K562 (cell line): ENCODE measurements around the gene GAL3ST3. TPM values are rescaled to one million over a fixed set of nuclear protein-coding genes. Genes with fewer than 3 reads are reported as not detected.

Experiments used
- BRF1 ChIP-seq: IDR thresholded peaks from 3 replicates; pipeline ENCODE4 v1.6.1; 2011; ENCODE audit warnings: borderline replicate concordance, mild to moderate bottlenecking; ENCODE audit not compliant: insufficient read length; ENCODE audit errors: extremely low read depth
- CTCF ChIP-seq, 3 experiments: IDR thresholded peaks in 2 of 3; conservative IDR thresholded peaks in 1 of 3; 2 replicates each; pipeline ENCODE4 v1.5.1; 2011 to 2012; ENCODE audit warnings: low read length in 3 of 3, mild to moderate bottlenecking in 3 of 3, control low read depth in 2 of 3, improper control_type of control experiment in 1 of 3, inconsistent platforms in 1 of 3, low read depth in 1 of 3, mixed read lengths in 1 of 3, moderate library complexity in 1 of 3; ENCODE audit not compliant: insufficient read depth in 2 of 3
- ETS2 ChIP-seq: IDR thresholded peaks from 2 replicates; pipeline ENCODE4 v1.6.1; 2016; ENCODE audit warnings: borderline replicate concordance, missing genetic modification characterization, mild to moderate bottlenecking, moderate library complexity, missing compliant biosample characterization; ENCODE audit not compliant: poor library complexity, severe bottlenecking
- SMAD4 ChIP-seq: fragments of 250-450 bp; sonication (Bioruptor Pico); conservative IDR thresholded peaks from 2 replicates; pipeline ENCODE4 v1.8.0; 2021; ENCODE audit warnings: inconsistent platforms, mild to moderate bottlenecking, moderate library complexity
- ZNF318 ChIP-seq, 2 experiments: fragments of 450-650 bp; IDR thresholded peaks; 2 replicates each; pipeline ENCODE4 v1.6.1; 2016; ENCODE audit warnings: mild to moderate bottlenecking in 2 of 2, borderline replicate concordance in 1 of 2, low read depth in 1 of 2, moderate library complexity in 1 of 2
- polyA plus RNA-seq, 8 experiments: library from polyadenylated mRNA; depleted of rRNA in 4 of 8; stranded (reverse) in 5 of 8; unstranded in 3 of 8; fragments of >200 nt; fragmentation: Nextera tagmentation in 2 of 8; fragmentation: Illumina TruSeq in 1 of 8; extraction: Ambion mirVana in 2 of 8; extraction: Trizol in 1 of 8; gene quantifications; 2 replicates each; pipeline versions ENCODE4 v1.2.1 to v1.2.3, GENCODE V29; 2011 to 2014; ENCODE audit warnings: inconsistent platforms in 1 of 8, missing spikeins in 1 of 8
- total RNA-seq, 7 experiments: library from RNA; depleted of rRNA in 6 of 7; stranded (reverse); fragments of >200 nt in 6 of 7; fragmentation: Illumina TruSeq in 2 of 7; extraction: Trizol in 2 of 7; gene quantifications; 2 replicates each; pipeline versions ENCODE4 v1.2.1 to v1.2.3, GENCODE V29; 2011 to 2021; ENCODE audit warnings: low replicate concordance in 1 of 7
- TF ChIP-seq, protein P1 (sequence below): sonication (generic); formaldehyde crosslinking; IDR thresholded peaks from 2 replicates; pipeline ENCODE4 v1.8.1; 2023; ENCODE audit warnings: missing genetic modification reagents, mild to moderate bottlenecking, borderline replicate concordance

GAL3ST3 gene
- total and polyA plus RNA-seq, 9 of the 15 experiments (the other 6 are each of a cell fraction or from before 2014, with no cell fraction given): not detected

DNA sequence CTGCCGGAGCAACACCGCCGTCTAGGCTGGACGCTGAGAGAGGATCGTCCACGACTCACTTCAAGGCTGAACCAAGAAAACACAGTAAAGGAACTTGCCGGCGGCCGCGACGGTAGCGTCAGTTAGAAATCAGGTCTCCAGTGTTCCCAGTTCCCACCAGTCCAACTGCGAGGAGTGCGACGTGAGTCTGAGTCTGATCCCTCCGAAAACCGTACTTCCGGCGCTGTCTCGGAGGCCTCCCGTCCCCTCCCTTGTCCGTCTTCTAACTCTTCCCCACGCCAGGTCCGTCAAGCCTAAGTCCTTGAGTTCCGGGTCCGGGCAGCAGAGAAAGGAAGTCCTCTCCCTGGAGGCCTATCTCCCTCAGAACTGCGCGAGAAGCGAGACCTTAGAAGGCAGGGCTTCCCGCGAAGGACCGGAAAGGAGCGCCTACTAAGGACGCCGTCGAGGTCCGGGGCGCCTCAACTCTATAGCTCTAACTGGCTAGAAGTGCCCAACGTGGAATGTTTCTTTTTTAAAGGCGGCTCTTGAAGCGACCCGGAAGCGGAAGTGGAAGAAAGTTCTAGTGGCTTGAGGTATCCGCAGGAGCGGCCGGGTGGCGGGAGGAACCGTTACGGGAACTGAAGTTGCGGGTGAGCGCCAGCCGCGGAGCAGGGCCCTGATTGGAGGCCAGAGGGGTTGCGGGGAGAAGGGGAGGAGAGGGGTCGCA is 46.9 kb downstream of the GAL3ST3 start, which contains the start of the genes BANF1 and EIF1AD (continued):
- TF ChIP-seq ZNF318 (IDR thresholded peaks at IDR 0.05; ENCODE audit: borderline replicate concordance in 1 of 2, low read depth in 1 of 2): peak in 1 of 2 experiments; percentile 49; a peak in 1 of 4 replicates
- TF ChIP-seq, protein P1, sequence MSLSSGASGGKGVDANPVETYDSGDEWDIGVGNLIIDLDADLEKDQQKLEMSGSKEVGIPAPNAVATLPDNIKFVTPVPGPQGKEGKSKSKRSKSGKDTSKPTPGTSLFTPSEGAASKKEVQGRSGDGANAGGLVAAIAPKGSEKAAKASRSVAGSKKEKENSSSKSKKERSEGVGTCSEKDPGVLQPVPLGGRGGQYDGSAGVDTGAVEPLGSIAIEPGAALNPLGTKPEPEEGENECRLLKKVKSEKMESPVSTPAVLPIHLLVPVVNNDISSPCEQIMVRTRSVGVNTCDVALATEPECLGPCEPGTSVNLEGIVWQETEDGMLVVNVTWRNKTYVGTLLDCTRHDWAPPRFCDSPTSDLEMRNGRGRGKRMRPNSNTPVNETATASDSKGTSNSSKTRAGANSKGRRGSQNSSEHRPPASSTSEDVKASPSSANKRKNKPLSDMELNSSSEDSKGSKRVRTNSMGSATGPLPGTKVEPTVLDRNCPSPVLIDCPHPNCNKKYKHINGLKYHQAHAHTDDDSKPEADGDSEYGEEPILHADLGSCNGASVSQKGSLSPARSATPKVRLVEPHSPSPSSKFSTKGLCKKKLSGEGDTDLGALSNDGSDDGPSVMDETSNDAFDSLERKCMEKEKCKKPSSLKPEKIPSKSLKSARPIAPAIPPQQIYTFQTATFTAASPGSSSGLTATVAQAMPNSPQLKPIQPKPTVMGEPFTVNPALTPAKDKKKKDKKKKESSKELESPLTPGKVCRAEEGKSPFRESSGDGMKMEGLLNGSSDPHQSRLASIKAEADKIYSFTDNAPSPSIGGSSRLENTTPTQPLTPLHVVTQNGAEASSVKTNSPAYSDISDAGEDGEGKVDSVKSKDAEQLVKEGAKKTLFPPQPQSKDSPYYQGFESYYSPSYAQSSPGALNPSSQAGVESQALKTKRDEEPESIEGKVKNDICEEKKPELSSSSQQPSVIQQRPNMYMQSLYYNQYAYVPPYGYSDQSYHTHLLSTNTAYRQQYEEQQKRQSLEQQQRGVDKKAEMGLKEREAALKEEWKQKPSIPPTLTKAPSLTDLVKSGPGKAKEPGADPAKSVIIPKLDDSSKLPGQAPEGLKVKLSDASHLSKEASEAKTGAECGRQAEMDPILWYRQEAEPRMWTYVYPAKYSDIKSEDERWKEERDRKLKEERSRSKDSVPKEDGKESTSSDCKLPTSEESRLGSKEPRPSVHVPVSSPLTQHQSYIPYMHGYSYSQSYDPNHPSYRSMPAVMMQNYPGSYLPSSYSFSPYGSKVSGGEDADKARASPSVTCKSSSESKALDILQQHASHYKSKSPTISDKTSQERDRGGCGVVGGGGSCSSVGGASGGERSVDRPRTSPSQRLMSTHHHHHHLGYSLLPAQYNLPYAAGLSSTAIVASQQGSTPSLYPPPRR: no peak
- TF ChIP-seq ETS2 (tag): no peak
- no peak for TF ChIP-seq BRF1
- peak in 1 of 3 experiments; percentile 3; a peak in 1 of 6 replicates for TF ChIP-seq CTCF (IDR thresholded peaks at IDR 0.05 in 2 of 3, conservative IDR thresholded peaks at IDR 0.05 in 1 of 3; ENCODE audit: insufficient read depth in 2 of 3, low read depth in 1 of 3, low read length in 3 of 3)
- TF ChIP-seq SMAD4 (CRISPR knock-in tag): peak; percentile 86
